ENCODE measurements around the gene FAF2.

The FAF2 gene

GRCh38 chr5:176530393-176530982 lies 82.3 kb downstream of the FAF2 start:
- no peak for DNase-seq (ENCODE audit: low read depth in 2 of 2)

- no peak for DNase-seq (ENCODE audit: low read depth in 2 of 2)
Observed at GRCh38 chr5:176530983-176531901, 83.1 kb downstream of the FAF2 start.

GRCh38 chr5:176531902-176532493 lies 83.8 kb downstream of the FAF2 start:
- DNase-seq (ENCODE audit: low read depth in 2 of 2), result no peak

- DNase-seq (ENCODE audit: low read depth in 2 of 2), result no peak
Observed at GRCh38 chr5:176532795-176533194, 84.6 kb downstream of the FAF2 start.

- DNase-seq (ENCODE audit: low read depth in 2 of 2), result no peak
Observed at GRCh38 chr5:176533390-176533789, 85.2 kb downstream of the FAF2 start.

GRCh38 chr5:176533894-176534611 lies 85.9 kb downstream of the FAF2 start:
- no peak for DNase-seq (ENCODE audit: low read depth in 2 of 2)

- DNase-seq (ENCODE audit: low read depth in 2 of 2), result no peak
Observed at GRCh38 chr5:176534640-176535039, 86.5 kb downstream of the FAF2 start.

- no peak for DNase-seq (ENCODE audit: low read depth in 2 of 2)
Observed at GRCh38 chr5:176535101-176535663, 87.0 kb downstream of the FAF2 start.

- no peak for DNase-seq (ENCODE audit: low read depth in 2 of 2)
Observed at GRCh38 chr5:176535664-176536131, 87.5 kb downstream of the FAF2 start.

- peak; percentile 41 to 46 for DNase-seq (ENCODE audit: low read depth in 2 of 2)
Observed at GRCh38 chr5:176536132-176536901, 88.1 kb downstream of the FAF2 start.

- DNase-seq (ENCODE audit: low read depth in 2 of 2), result peak; percentile 94
Observed at GRCh38 chr5:176536902-176537553, 88.8 kb downstream of the FAF2 start, which contains the start of gene RNF44. TSS of gene RNF44 (minus strand) at chr5:176537402. CDS start at chr5:176532472, 4,930 bp downstream.

- peak; percentile 98 to 99 for DNase-seq (ENCODE audit: low read depth in 2 of 2)
Observed at GRCh38 chr5:176537554-176538229, 89.5 kb downstream of the FAF2 start.

- no peak for DNase-seq (ENCODE audit: low read depth in 2 of 2)
Observed at GRCh38 chr5:176538230-176538988, 90.2 kb downstream of the FAF2 start.

GRCh38 chr5:176538989-176539384 lies 90.8 kb downstream of the FAF2 start:
- no peak for DNase-seq (ENCODE audit: low read depth in 2 of 2)

- no peak for DNase-seq (ENCODE audit: low read depth in 2 of 2)
Observed at GRCh38 chr5:176540476-176540899, 92.3 kb downstream of the FAF2 start.

GRCh38 chr5:176540956-176541337 lies 92.8 kb downstream of the FAF2 start:
- DNase-seq (ENCODE audit: low read depth in 2 of 2), result no peak

GRCh38 chr5:176541338-176542134 lies 93.4 kb downstream of the FAF2 start:
- no peak for DNase-seq (ENCODE audit: low read depth in 2 of 2)

- no peak for DNase-seq (ENCODE audit: low read depth in 2 of 2)
Observed at GRCh38 chr5:176542135-176542595, 94.0 kb downstream of the FAF2 start.

All from fibroblast of skin of left biceps (primary cell).